Heart left ventricle (tissue), 16 donors: ENCODE measurements around the gene FNDC11. TPM values are rescaled to one million over a fixed set of nuclear protein-coding genes. Genes with fewer than 3 reads are reported as not detected.

Experiments
- ATAC-seq, 4 donors: fragments of 200-7000 bp; cut with Tn5 transposase; one replicate each; pipeline ENCODE4 v1.9.1; 2020 to 2022; ENCODE audit warnings: moderate library complexity in 4 of 4, mild to moderate bottlenecking in 3 of 4, moderate number of reproducible peaks in 1 of 4
- DNase-seq, 5 donors: peaks; one replicate each; pipeline ENCODE4 v3.0.0-alpha.2; 2020
- H3K27ac ChIP-seq, 12 donors: fragments of 200-600 bp; sonication (generic) in 4 of 12; one replicate each; pipeline versions ENCODE4 v1.5.0 to v1.8.0; 2016 to 2022; ENCODE audit warnings: mild to moderate bottlenecking in 2 of 12
- H3K27me3 ChIP-seq, 9 donors: fragments of 200-600 bp; sonication (generic) in 2 of 9; one replicate each; pipeline versions ENCODE4 v1.5.1 to v1.8.0; 2016 to 2022; ENCODE audit warnings: mild to moderate bottlenecking in 3 of 9
- H3K36me3 ChIP-seq, 9 donors: fragments of 200-600 bp; sonication (generic) in 2 of 9; one replicate each; pipeline versions ENCODE4 v1.5.0 to v1.8.0; 2018 to 2022; ENCODE audit warnings: mild to moderate bottlenecking in 2 of 9
- H3K4me1 ChIP-seq, 12 donors: fragments of 200-600 bp; sonication (generic) in 4 of 12; one replicate each; pipeline versions ENCODE4 v1.5.0 to v1.8.0; 2016 to 2022; ENCODE audit warnings: mild to moderate bottlenecking in 3 of 12
- H3K4me3 ChIP-seq, 12 donors: fragments of 200-600 bp; sonication (generic) in 4 of 12; one replicate each; pipeline versions ENCODE4 v1.5.0 to v1.8.0; 2017 to 2022; ENCODE audit warnings: mild to moderate bottlenecking in 9 of 12, moderate library complexity in 4 of 12
- H3K9me3 ChIP-seq, 12 donors: fragments of 200-600 bp; sonication (generic) in 4 of 12; one replicate each; pipeline versions ENCODE4 v1.5.0 to v1.8.0; 2016 to 2022; ENCODE audit warnings: mild to moderate bottlenecking in 1 of 12
- CTCF ChIP-seq, 12 donors: fragments of 200-600 bp; sonication (generic) in 4 of 12; IDR thresholded peaks; one replicate each; pipeline versions ENCODE4 v1.5.0 to v1.8.0; 2018 to 2022; ENCODE audit warnings: antibody characterized with exemption in 12 of 12, mild to moderate bottlenecking in 5 of 12
- POLR2A ChIP-seq, 2 donors: fragments of 450-650 bp; IDR thresholded peaks; one replicate each; pipeline ENCODE4 v1.6.1; 2017; ENCODE audit warnings: antibody characterized with exemption in 2 of 2, mild to moderate bottlenecking in 2 of 2, moderate library complexity in 2 of 2
- WGBS, 4 donors: extraction: QIAGEN DNeasy Blood & Tissue Kit in 2 of 4; methylation state at CpG; one replicate each; pipeline versions ENCODE4 v1.1.5 to v1.1.7; 2013 to 2018; 5-methylcytosine and 5-hydroxymethylcytosine counted together
- intact Hi-C, 10 donors: fragments of 100-400 bp; cut with DNase I; formaldehyde crosslinking; loops; one replicate each; pipeline versions ENCODE4 v1.11.1 to v1.14.2; 2022
- polyA plus RNA-seq, 2 donors: library from polyadenylated mRNA; stranded (reverse); fragments of 200-250 nt; gene quantifications; one replicate each; pipeline ENCODE4 v1.2.3, GENCODE V29; 2013
- total RNA-seq, 9 donors: library from RNA; depleted of rRNA in 2 of 9; stranded (reverse); fragments of >200 nt in 2 of 9; fragmentation: NEBNext Ultra II Directional in 3 of 9; extraction: Animal tissue kit (Norgen Biotek cat#: 25700) in 3 of 9; gene quantifications; one replicate each; pipeline versions ENCODE4 v1.1.0 to v1.2.4, GENCODE V29; 2016 to 2023
- donor health status: ischemic (EF 13 %, LVEDD 7.1; RV severe dilation, severe dysfunction).
- donor health status: healthy with polysubstance abuse.
- donor health status: DM: no; HTN: yes; CAD: no.
- donor health status: DM: no; HTN: no; CAD: no.
- donor health status: ischemic (EF 25% LVEDD 6.9; RV normal size, moderate dysfunction).
- donor health status: ischemic (EF 25% LVEDD 5.7; RV mildly dilated, moderate dysfunction).
- donor health status: healthy.
- donor health status: DM: yes; HTN: yes; CAD: no.
- donor health status: ischemic (EF 35%, LVEDD 5.7; RV mildly dilated, moderate dysfunction).
- donor health status: nonischemic (EF 11% LVEDD 7.7; RV severe dilation, severe dysfunction).
- donor health status: DM: yes; HTN: yes; CAD: no.
- donor health status: PGD.
- donor health status: ischemic (EF 29% LVEDD 5.4; RV normal size, mild dysfunction).
- donor health status: nonischemic (EF 23%, LVEDD 6.1; RV moderate dilation, normal function).

FNDC11 gene
- total and polyA plus RNA-seq, 11 donors = 0.08 to 0.23 (median 0.17) TPM; not detected in 5

- Histone ChIP-seq H3K4me3 (no peak overlapping the region), H3K4me1 (peaks cover 0 to 9% (median 0%) of the 10 kb centered on the region in 12 donors), H3K36me3 (peaks cover 4 to 93% (median 70%) of the 10 kb centered on the region in 9 donors), H3K9me3 (no peaks in the 10 kb centered on the region), H3K27ac (no peak overlapping the region), H3K27me3 (no peaks in the 10 kb centered on the region)
- TF ChIP-seq POLR2A (IDR thresholded peaks at IDR 0.05) (no peak), CTCF (IDR thresholded peaks at IDR 0.05) (no peak)
- 89 to 93% (median 92%) methylated on average over 25 to 54 of the region's 54 CpGs for WGBS, 4 donors
- ATAC-seq = no peak
- DNase-seq = no peak
- intact Hi-C loops = no loop called here
Measured at GRCh38 chr20:63562461-63563224, 8.7 kb downstream of the FNDC11 start.

GRCh38 chr20:63563225-63563935 is 9.4 kb downstream of the FNDC11 start:
- Histone ChIP-seq H3K4me1 (peaks cover 0 to 16% (median 0%) of the 10 kb centered on the region in 12 donors), H3K9me3 (no peaks in the 10 kb centered on the region), H3K27ac (no peak overlapping the region), H3K4me3 (no peak overlapping the region), H3K36me3 (peaks cover 4 to 96% (median 66%) of the 10 kb centered on the region in 9 donors), H3K27me3 (no peaks in the 10 kb centered on the region)
- TF ChIP-seq CTCF (IDR thresholded peaks at IDR 0.05) = no peak
- no peak for TF ChIP-seq POLR2A (IDR thresholded peaks at IDR 0.05)
- WGBS, 4 donors = 88 to 98% (median 96%) methylated on average over 5 to 55 of the region's 55 CpGs
- DNase-seq = no peak
- ATAC-seq = no peak
- intact Hi-C loops = no loop called here

- Histone ChIP-seq H3K36me3 (peaks cover 4 to 93% (median 59%) of the 10 kb centered on the region in 9 donors), H3K9me3 (no peaks in the 10 kb centered on the region), H3K4me3 (no peak overlapping the region), H3K27me3 (no peaks in the 10 kb centered on the region), H3K27ac (no peak overlapping the region), H3K4me1 (peaks cover 0 to 25% (median 0%) of the 10 kb centered on the region in 12 donors)
- no peak for DNase-seq
- no peak for ATAC-seq
- intact Hi-C loops = no loop called here
- TF ChIP-seq POLR2A (IDR thresholded peaks at IDR 0.05) (no peak), CTCF (IDR thresholded peaks at IDR 0.05) (no peak)
- 93 to 96% (median 96%) methylated on average over 37 to 62 of the region's 62 CpGs for WGBS, 4 donors
Measured at GRCh38 chr20:63564036-63564810, 10.3 kb downstream of the FNDC11 start.
